IMR-90 (cell line): ENCODE results near the gene NUP205. TPM values are rescaled to one million over a fixed set of nuclear protein-coding genes. Genes with fewer than 3 reads are reported as not detected.

Experiments
- ATAC-seq: fragments of 200-7000 bp; cut with Tn5 transposase; 2 replicates; pipeline ENCODE4 v1.9.1; 2020; ENCODE audit warnings: low read depth, mild to moderate bottlenecking, moderate library complexity
- BruUV-seq: library from RNA; stranded (reverse); fragments of 400-500 nt; replicated peaks from 2 replicates; lab custom pipeline; 2021; lab: Mats Ljungman, UMichigan
- CTCF ChIA-PET: fragments of 300-600 bp; formaldehyde crosslinking; extraction: SDS; loops from one replicate; lab custom pipeline; 2021; ENCODE audit warnings: antibody characterized with exemption; lab: Yijun Ruan, JAX
- POLR2A ChIA-PET: fragments of 300-600 bp; sonication (Branson Sonifier 250); formaldehyde crosslinking; loops from one replicate; lab custom pipeline; 2022; ENCODE audit warnings: antibody characterized with exemption; ENCODE audit not compliant: unreplicated experiment; lab: Charles Lee
- DNase-seq: peaks from one replicate; pipeline ENCODE4 v3.0.0; 2013
- H2AFZ ChIP-seq: replicated peaks from 2 replicates; pipeline ENCODE3; 2013; ENCODE audit warnings: low read length, mild to moderate bottlenecking; ENCODE audit not compliant: poor library complexity
- H2AK5ac ChIP-seq: 2 replicates; pipeline ENCODE4 v1.6.1; 2013; ENCODE audit warnings: low read depth, low read length, inconsistent platforms
- H2AK9ac ChIP-seq: replicated peaks from 2 replicates; pipeline ENCODE3; 2013; ENCODE audit warnings: mild to moderate bottlenecking, low read depth, low read length, moderate library complexity; ENCODE audit not compliant: poor library complexity
- H2BK120ac ChIP-seq: 2 replicates; pipeline ENCODE4 v1.6.1; 2013; ENCODE audit warnings: low read depth, low read length, inconsistent platforms
- H2BK15ac ChIP-seq: 3 replicates; pipeline ENCODE4 v1.6.1; 2013; ENCODE audit warnings: low read depth, low read length, inconsistent platforms
- H2BK20ac ChIP-seq: 2 replicates; pipeline ENCODE4 v1.6.1; 2013; ENCODE audit warnings: low read depth, mild to moderate bottlenecking, inconsistent platforms, low read length, moderate library complexity
- H2BK5ac ChIP-seq: 2 replicates; pipeline ENCODE4 v1.6.1; 2013; ENCODE audit warnings: mild to moderate bottlenecking, low read depth, low read length, inconsistent platforms; ENCODE audit not compliant: poor library complexity, severe bottlenecking
- H3K14ac ChIP-seq: replicated peaks from 2 replicates; pipeline ENCODE4 v1.6.1; 2013; ENCODE audit warnings: low read depth, low read length, inconsistent platforms
- H3K18ac ChIP-seq: 2 replicates; pipeline ENCODE4 v1.6.1; 2013; ENCODE audit warnings: low read depth, low read length, control low read depth
- H3K23ac ChIP-seq: 2 replicates; pipeline ENCODE4 v1.6.1; 2013; ENCODE audit warnings: low read depth, low read length, inconsistent platforms
- H3K27ac ChIP-seq: 2 replicates; pipeline ENCODE4 v1.5.1; 2013; ENCODE audit warnings: mild to moderate bottlenecking, control low read depth, low read length; ENCODE audit not compliant: insufficient read depth
- H3K27me3 ChIP-seq: 2 replicates; pipeline ENCODE4 v1.6.1; 2013; ENCODE audit warnings: low read length; ENCODE audit not compliant: control insufficient read depth, insufficient read depth
- H3K36me3 ChIP-seq: 2 replicates; pipeline ENCODE4 v1.6.1; 2013; ENCODE audit warnings: low read length, mixed read lengths; ENCODE audit not compliant: control insufficient read depth, insufficient read depth
- H3K4ac ChIP-seq: 2 replicates; pipeline ENCODE4 v1.6.1; 2013; ENCODE audit warnings: low read depth, low read length, inconsistent platforms
- H3K4me1 ChIP-seq: 2 replicates; pipeline ENCODE4 v1.6.1; 2013; ENCODE audit warnings: low read length, mixed read lengths; ENCODE audit not compliant: control insufficient read depth, insufficient read depth
- H3K4me2 ChIP-seq: 2 replicates; pipeline ENCODE4 v1.6.1; 2013; ENCODE audit warnings: low read depth, mild to moderate bottlenecking, control low read depth, low read length, moderate library complexity
- H3K4me3 ChIP-seq: 2 replicates; pipeline ENCODE4 v1.5.1; 2013; ENCODE audit warnings: low read depth, mild to moderate bottlenecking, control low read depth, low read length, moderate library complexity; ENCODE audit not compliant: insufficient read depth
- H3K56ac ChIP-seq: 2 replicates; pipeline ENCODE4 v1.6.1; 2013; ENCODE audit warnings: low read length, inconsistent platforms; ENCODE audit not compliant: insufficient read depth; ENCODE audit errors: extremely low read depth
- H3K79me1 ChIP-seq, 2 experiments: 2 replicates each; pipeline ENCODE4 v1.6.1; 2013; ENCODE audit warnings: low read length in 2 of 2, inconsistent platforms in 1 of 2, low read depth in 1 of 2
- H3K9ac ChIP-seq: 2 replicates; pipeline ENCODE4 v1.6.1; 2013; ENCODE audit warnings: low read depth, low read length, control low read depth
- H3K9me1 ChIP-seq: 2 replicates; pipeline ENCODE4 v1.6.1; 2013; ENCODE audit warnings: low read length, inconsistent platforms; ENCODE audit not compliant: insufficient read depth
- H3K9me3 ChIP-seq: 2 replicates; pipeline ENCODE4 v1.6.1; 2013; ENCODE audit warnings: low read length; ENCODE audit not compliant: control insufficient read depth, insufficient read depth
- H4K20me1 ChIP-seq: 2 replicates; pipeline ENCODE4 v1.6.1; 2013; ENCODE audit warnings: low read length, inconsistent platforms; ENCODE audit not compliant: insufficient read depth
- H4K5ac ChIP-seq: 2 replicates; pipeline ENCODE4 v1.6.1; 2013; ENCODE audit warnings: mild to moderate bottlenecking, low read depth, low read length, control low read depth
- H4K8ac ChIP-seq, 2 experiments: 2 replicates each; pipeline ENCODE4 v1.6.1; 2013; ENCODE audit warnings: low read depth in 2 of 2, low read length in 2 of 2, control low read depth in 1 of 2, inconsistent platforms in 1 of 2
- H4K91ac ChIP-seq: 2 replicates; pipeline ENCODE4 v1.6.1; 2013; ENCODE audit warnings: low read depth, low read length, inconsistent platforms; ENCODE audit not compliant: insufficient read depth
- BHLHE40 ChIP-seq: fragments of 150-350 bp; IDR thresholded peaks from 2 replicates; pipeline ENCODE4 v1.6.1; 2016; ENCODE audit warnings: mild to moderate bottlenecking, low read depth, low read length
- CEBPB ChIP-seq: IDR thresholded peaks from 2 replicates; pipeline ENCODE4 v1.6.1; 2012; ENCODE audit warnings: low read depth, low read length, improper control_type of control experiment
- CHD1 ChIP-seq: IDR thresholded peaks from 2 replicates; pipeline ENCODE4 v1.6.1; 2012; ENCODE audit warnings: low read depth, low read length, improper control_type of control experiment
- CTCF ChIP-seq: conservative IDR thresholded peaks from 2 replicates; pipeline ENCODE4 v1.5.1; 2012; ENCODE audit warnings: mild to moderate bottlenecking, low read depth, low read length, improper control_type of control experiment
- ELK1 ChIP-seq: fragments of 150-350 bp; IDR thresholded peaks from 2 replicates; pipeline ENCODE4 v1.6.1; 2016; ENCODE audit warnings: low read depth, mild to moderate bottlenecking, low read length, moderate library complexity, borderline replicate concordance
- FOS ChIP-seq: fragments of 150-350 bp; IDR thresholded peaks from 2 replicates; pipeline ENCODE4 v1.6.1; 2016; ENCODE audit warnings: low read depth, low read length
- MAFK ChIP-seq: IDR thresholded peaks from 2 replicates; pipeline ENCODE4 v1.6.1; 2012; ENCODE audit warnings: low read depth, low read length, improper control_type of control experiment
- MAZ ChIP-seq: IDR thresholded peaks from 2 replicates; pipeline ENCODE4 v1.6.1; 2012; ENCODE audit warnings: low read depth, mild to moderate bottlenecking, low read length, improper control_type of control experiment, moderate library complexity, borderline replicate concordance
- MXI1 ChIP-seq: IDR thresholded peaks from 2 replicates; pipeline ENCODE4 v1.6.1; 2012; ENCODE audit warnings: low read depth, mild to moderate bottlenecking, low read length, moderate library complexity, borderline replicate concordance
- NFE2L2 ChIP-seq: fragments of 150-350 bp; IDR thresholded peaks from 2 replicates; pipeline ENCODE4 v1.6.1; 2016; ENCODE audit warnings: low read depth, mild to moderate bottlenecking, low read length
- POLR2A ChIP-seq: IDR thresholded peaks from 2 replicates; pipeline ENCODE4 v1.6.1; 2012; ENCODE audit warnings: mild to moderate bottlenecking, low read depth, low read length
- RAD21 ChIP-seq: IDR thresholded peaks from 2 replicates; pipeline ENCODE4 v1.6.1; 2012; ENCODE audit warnings: low read length, improper control_type of control experiment
- RCOR1 ChIP-seq: IDR thresholded peaks from 2 replicates; pipeline ENCODE4 v1.6.1; 2012; ENCODE audit warnings: mild to moderate bottlenecking, low read length, improper control_type of control experiment; ENCODE audit not compliant: insufficient replicate concordance
- RFX5 ChIP-seq: IDR thresholded peaks from 2 replicates; pipeline ENCODE4 v1.8.0; 2012; ENCODE audit warnings: low read depth, mild to moderate bottlenecking, low read length, moderate library complexity
- SMC3 ChIP-seq: fragments of 150-350 bp; IDR thresholded peaks from 2 replicates; pipeline ENCODE4 v1.6.1; 2016; ENCODE audit warnings: low read depth, mild to moderate bottlenecking, antibody characterized with exemption, low read length, moderate library complexity
- USF2 ChIP-seq: fragments of 150-350 bp; IDR thresholded peaks from 2 replicates; pipeline ENCODE4 v1.6.1; 2017; ENCODE audit warnings: mild to moderate bottlenecking, antibody characterized with exemption, low read length, low read depth
- WGBS, 2 experiments: methylation state at CpG; one replicate each; pipeline versions ENCODE4 v1.1.5 to v1.1.7; 2013; ENCODE audit warnings: missing lambda C conversion rate in 2 of 2; ENCODE audit not compliant: insufficient read length in 1 of 2; ENCODE audit errors: extremely low coverage in 2 of 2; 5-methylcytosine and 5-hydroxymethylcytosine counted together
- dilution Hi-C: fragments of 300-500 bp; cut with HindIII; formaldehyde crosslinking; loops from one replicate; pipeline ENCODE4 v1.14.3; 2018; ENCODE audit warnings: low sequenced_read_pairs; ENCODE audit not compliant: unreplicated experiment
- in situ Hi-C: fragments of 300-500 bp; cut with MboI; formaldehyde crosslinking; loops from 3 replicates; pipeline ENCODE4 v1.14.3; 2019; ENCODE audit warnings: low sequenced_read_pairs, inconsistent platforms, mixed read lengths
- intact Hi-C: fragments of 100-400 bp; cut with micrococcal nuclease; formaldehyde crosslinking; loops from 2 replicates; pipeline ENCODE4 v1.10.0; 2022
- polyA plus RNA-seq, 3 experiments: library from polyadenylated mRNA; depleted of rRNA; stranded (reverse); fragments of >200 nt; gene quantifications; 2 replicates each; pipeline ENCODE4 v1.2.3, GENCODE V29; 2012; ENCODE audit warnings: low replicate concordance in 1 of 3
- total RNA-seq: library from RNA; depleted of rRNA; stranded (reverse); fragments of >200 nt; gene quantifications from 2 replicates; pipeline ENCODE4 v1.2.3, GENCODE V29; 2012

Gene NUP205
- total and polyA plus RNA-seq, 2 of the 4 experiments (the other 2 are of a cell fraction), result 29.5 to 84.6 TPM

GRCh38 chr7:135683609-135684008, 125.9 kb downstream of the NUP205 start:
- Histone ChIP-seq H3K4ac (peak overlapping the region; percentile 47; the same call in 1 of the 2 replicates), H2BK5ac (peak overlapping the region; percentile 55), H2BK120ac (peak overlapping the region; percentile 60; the same call in 1 of the 2 replicates), H3K14ac (peak overlapping the region; percentile 69), H3K36me3 (peaks cover 5% of the 10 kb centered on the region), H3K4me3 (no peak overlapping the region), H2AK9ac (no peak overlapping the region), H3K4me1 (peaks cover 17% of the 10 kb centered on the region), H3K27ac (no peak overlapping the region; the same call in 1 of the 2 replicates), H3K9me1 (peaks cover 32% of the 10 kb centered on the region), H3K4me2 (no peak overlapping the region), H2AFZ (peak overlapping the region; percentile 54), H3K9ac (no peak overlapping the region), H3K9me3 (no peaks in the 10 kb centered on the region), H3K23ac (no peak overlapping the region; the same call in 1 of the 2 replicates), H3K18ac (no peak overlapping the region), H2AK5ac (peak overlapping the region; percentile 70), H4K8ac (peak overlapping the region; percentile 22 to 62; a peak in 3 of 4 replicates), H4K91ac (peak overlapping the region; percentile 51), H3K56ac (no peak overlapping the region), H3K27me3 (no peaks in the 10 kb centered on the region), H2BK15ac (no peak overlapping the region), H4K5ac (no peak overlapping the region), H4K20me1 (0 out of 2 replicates have a peak, but pooled peaks cover 6% of the 10 kb centered on the region), H3K79me1 (peaks cover 30 to 70% of the 10 kb centered on the region in 2 experiments), H2BK20ac (peak overlapping the region; percentile 48; the same call in 1 of the 2 replicates)
- no CpG with 5 or more reads among the region's 3 CpGs for WGBS, 2 experiments
- dilution Hi-C loops, result no loop called here
- CTCF ChIA-PET, result interaction anchor here (2.2 kb wide), 1 partner anchor 10 kb away, joined by 6 read pairs; no protein-coding TSS in a partner anchor
- DNase-seq (no peak), ATAC-seq (no peak)
- intact Hi-C loops, result no loop called here
- in situ Hi-C loops, result no loop called here
- TF ChIP-seq MAFK, result no peak
- no peak for TF ChIP-seq FOS
- TF ChIP-seq MAZ, result no peak
- no peak for TF ChIP-seq RFX5
- no peak for TF ChIP-seq CTCF
- TF ChIP-seq RAD21, result no peak
- TF ChIP-seq MXI1, result no peak
- TF ChIP-seq ELK1, result no peak
- no peak for TF ChIP-seq NFE2L2
- TF ChIP-seq RCOR1, result no peak
- TF ChIP-seq CHD1, result no peak
- no peak for TF ChIP-seq USF2
- no peak for TF ChIP-seq POLR2A
- TF ChIP-seq BHLHE40, result no peak
- TF ChIP-seq SMC3, result no peak
- TF ChIP-seq CEBPB, result no peak
- no TSS peak for BruUV-seq
- POLR2A ChIA-PET, result no interaction called here
